K562 (cell line): ENCODE results near the gene TMEM164. TPM values are rescaled to one million over a fixed set of nuclear protein-coding genes. Genes with fewer than 3 reads are reported as not detected.

Experiments used
- ATAC-seq: fragments of 200-7000 bp; cut with Tn5 transposase; 3 replicates; pipeline ENCODE4 v1.9.1; 2020; ENCODE audit warnings: moderate library complexity
- BruUV-seq: library from RNA; stranded (reverse); fragments of 400-500 nt; replicated peaks from 2 replicates; lab custom pipeline; 2021; lab: Mats Ljungman, UMichigan
- CTCF ChIA-PET: fragments of 300-600 bp; formaldehyde crosslinking; extraction: SDS; loops from one replicate; lab custom pipeline; 2021; ENCODE audit warnings: low intra/inter-chr PET ratio; lab: Yijun Ruan, JAX
- POLR2A ChIA-PET: fragments of 300-600, 350-650 bp; sonication (Branson Sonifier 250); formaldehyde crosslinking; extraction: SDS; loops from one replicate; lab custom pipeline; 2021; ENCODE audit warnings: antibody characterized with exemption, inconsistent platforms; lab: Yijun Ruan, JAX
- DNase-seq, 4 experiments: peaks; one replicate each; pipeline versions ENCODE4 v3.0.0 to v3.0.0-alpha.2; 2011 to 2018; ENCODE audit warnings: low spot score in 3 of 4, mixed read lengths in 3 of 4; ENCODE audit errors: extremely low read depth in 1 of 4
- FAIRE-seq: peaks from 2 replicates; lab custom pipeline; 2011; peaks lifted over from hg19 to GRCh38; lab: Jason Lieb, UNC
- H2AFZ ChIP-seq: 2 replicates; pipeline ENCODE4 v1.6.0; 2011; ENCODE audit warnings: low read depth, low read length, control low read depth, inconsistent platforms
- H3K27ac ChIP-seq: fragments of 200-600 bp; 3 replicates; pipeline ENCODE4 v1.8.0; 2011; ENCODE audit warnings: low read depth, mild to moderate bottlenecking, control low read depth, inconsistent platforms, low read length, moderate library complexity, mixed read lengths; ENCODE audit errors: extremely low read depth
- H3K27me3 ChIP-seq, 2 experiments: fragments of 300-600 bp in 1 of 2; 2 replicates in 1 of 2; 3 replicates in 1 of 2; pipeline versions ENCODE4 v1.6.0 to v1.8.0; 2011; ENCODE audit warnings: inconsistent platforms in 2 of 2, low read length in 2 of 2, mild to moderate bottlenecking in 1 of 2, mixed read lengths in 1 of 2, moderate library complexity in 1 of 2; ENCODE audit not compliant: control insufficient read depth in 2 of 2, insufficient read depth in 2 of 2
- H3K36me3 ChIP-seq: fragments of 300-600 bp; 3 replicates; pipeline ENCODE4 v1.8.0; 2011; ENCODE audit warnings: mild to moderate bottlenecking, low read length, inconsistent platforms; ENCODE audit not compliant: control insufficient read depth, insufficient read depth
- H3K4me1 ChIP-seq, 2 experiments: fragments of 200-600 bp in 1 of 2; replicated peaks in 1 of 2; 2 replicates in 1 of 2; 3 replicates in 1 of 2; pipeline versions ENCODE4 v1.5.1 to v1.8.0; 2011; ENCODE audit warnings: inconsistent platforms in 2 of 2, low read length in 2 of 2, mild to moderate bottlenecking in 1 of 2, mixed read lengths in 1 of 2, moderate library complexity in 1 of 2; ENCODE audit not compliant: control insufficient read depth in 2 of 2, insufficient read depth in 2 of 2
- H3K4me2 ChIP-seq: 2 replicates; pipeline ENCODE4 v1.6.1; 2011; ENCODE audit warnings: low read length, control low read depth, inconsistent platforms, mixed read lengths; ENCODE audit not compliant: insufficient read depth
- H3K4me3 ChIP-seq: fragments of 200-600 bp; sonication (generic), shearing (Covaris generic); 2 replicates; pipeline ENCODE4 v1.5.1; 2016; ENCODE audit warnings: control low read depth, inconsistent platforms
- H3K79me2 ChIP-seq: fragments of 200-600 bp; 3 replicates; pipeline ENCODE4 v1.8.0; 2011; ENCODE audit warnings: low read length, inconsistent platforms; ENCODE audit not compliant: control insufficient read depth, insufficient read depth
- H3K9ac ChIP-seq, 2 experiments: 2 replicates each; pipeline versions ENCODE4 v1.6.0 to v1.6.1; 2011; ENCODE audit warnings: low read depth in 2 of 2, low read length in 2 of 2, control low read depth in 1 of 2, inconsistent platforms in 1 of 2, mild to moderate bottlenecking in 1 of 2, mixed read lengths in 1 of 2; ENCODE audit not compliant: insufficient read depth in 1 of 2
- H3K9me1 ChIP-seq: one replicate; pipeline ENCODE4 v1.6.0; 2011; ENCODE audit warnings: inconsistent platforms, mild to moderate bottlenecking, low read length, moderate library complexity; ENCODE audit not compliant: control insufficient read depth, insufficient read depth
- H3K9me3 ChIP-seq: replicated peaks from 2 replicates; pipeline ENCODE4 v1.5.1; 2011; ENCODE audit warnings: low read depth, low read length, inconsistent platforms; ENCODE audit not compliant: control insufficient read depth, insufficient read depth
- H4K20me1 ChIP-seq: replicated peaks from 2 replicates; pipeline ENCODE4 v1.6.1; 2011; ENCODE audit warnings: low read length, inconsistent platforms, mixed read lengths; ENCODE audit not compliant: control insufficient read depth, insufficient read depth
- BRF1 ChIP-seq: IDR thresholded peaks from 3 replicates; pipeline ENCODE4 v1.6.1; 2011; ENCODE audit warnings: borderline replicate concordance, mild to moderate bottlenecking; ENCODE audit not compliant: insufficient read length; ENCODE audit errors: extremely low read depth
- BRF2 ChIP-seq: IDR thresholded peaks from 3 replicates; pipeline ENCODE4 v1.6.1; 2011; ENCODE audit warnings: borderline replicate concordance, mild to moderate bottlenecking; ENCODE audit not compliant: insufficient read length, insufficient read depth
- EGR1 ChIP-seq: fragments of 450-650 bp; conservative IDR thresholded peaks from 2 replicates; pipeline ENCODE4 v1.6.1; 2017; ENCODE audit warnings: mild to moderate bottlenecking
- EP400 ChIP-seq: fragments of 450-650 bp; IDR thresholded peaks from 2 replicates; pipeline ENCODE4 v1.6.1; 2017; ENCODE audit warnings: antibody characterized with exemption, mild to moderate bottlenecking, moderate library complexity
- ESRRB ChIP-seq: fragments of 250-450 bp; sonication (Bioruptor Pico); IDR thresholded peaks from 2 replicates; pipeline ENCODE4 v1.5.0; 2020; ENCODE audit warnings: mild to moderate bottlenecking, moderate library complexity, borderline replicate concordance
- HEY1 ChIP-seq: fragments of 250-450 bp; sonication (Bioruptor Pico); IDR thresholded peaks from 2 replicates; pipeline ENCODE4 v1.5.0; 2020; ENCODE audit warnings: mild to moderate bottlenecking, moderate library complexity, borderline replicate concordance
- HIVEP1 ChIP-seq: fragments of 250-450 bp; sonication (Bioruptor Pico); IDR thresholded peaks from 2 replicates; pipeline ENCODE4 v1.4.0; 2020; ENCODE audit warnings: mild to moderate bottlenecking
- HMGN3 ChIP-seq: IDR thresholded peaks from 2 replicates; pipeline ENCODE4 v1.6.1; 2011; ENCODE audit warnings: borderline replicate concordance, low read depth, mild to moderate bottlenecking, mixed read lengths, low read length; ENCODE audit not compliant: insufficient read length; ENCODE audit errors: extremely low read depth
- L3MBTL2 ChIP-seq: fragments of 450-650 bp; IDR thresholded peaks from 2 replicates; pipeline ENCODE4 v1.6.1; 2016; ENCODE audit warnings: mild to moderate bottlenecking, moderate library complexity
- LCOR ChIP-seq: sonication (generic); formaldehyde crosslinking; IDR thresholded peaks from 2 replicates; pipeline ENCODE4 v1.8.0; 2022; ENCODE audit warnings: mild to moderate bottlenecking, missing genetic modification reagents
- MAX ChIP-seq: sonication (generic); formaldehyde crosslinking; IDR thresholded peaks from 2 replicates; pipeline ENCODE4 v1.9.0; 2022; ENCODE audit warnings: mild to moderate bottlenecking, missing genetic modification reagents
- MCM5 ChIP-seq: fragments of 450-650 bp; IDR thresholded peaks from 2 replicates; pipeline ENCODE4 v1.6.1; 2016; ENCODE audit warnings: low read depth
- POLR2A ChIP-seq: fragments of 450-650 bp; conservative IDR thresholded peaks from 2 replicates; pipeline ENCODE4 v1.6.1; 2016
- POLR2B ChIP-seq: fragments of 450-650 bp; IDR thresholded peaks from 2 replicates; pipeline ENCODE4 v1.6.1; 2018; ENCODE audit warnings: low read depth; ENCODE audit not compliant: partially characterized antibody
- SIN3A ChIP-seq, 2 experiments: fragments of 150-350 bp in 1 of 2; IDR thresholded peaks; 2 replicates each; pipeline ENCODE4 v1.6.1; 2011 to 2016; ENCODE audit warnings: borderline replicate concordance in 2 of 2, low read depth in 2 of 2, low read length in 2 of 2, mild to moderate bottlenecking in 2 of 2, moderate library complexity in 2 of 2; ENCODE audit not compliant: control insufficient read depth in 1 of 2
- SREBF2 ChIP-seq: sonication (generic); formaldehyde crosslinking; IDR thresholded peaks from 2 replicates; pipeline ENCODE4 v1.4.0; 2020; ENCODE audit warnings: mild to moderate bottlenecking, missing genetic modification reagents
- TCF7 ChIP-seq: sonication (generic); IDR thresholded peaks from 2 replicates; pipeline ENCODE4 v1.6.1; 2016; ENCODE audit warnings: antibody characterized with exemption, borderline replicate concordance
- ZEB2 ChIP-seq: fragments of 450-650 bp; IDR thresholded peaks from 2 replicates; pipeline ENCODE4 v1.6.1; 2016
- ZNF184 ChIP-seq: sonication (generic); formaldehyde crosslinking; IDR thresholded peaks from 2 replicates; pipeline ENCODE4 v1.5.0; 2020; ENCODE audit warnings: missing genetic modification reagents
- ZNF384 ChIP-seq: IDR thresholded peaks from 2 replicates; pipeline ENCODE4 v1.6.1; 2012; ENCODE audit warnings: low read depth, low read length, improper control_type of control experiment
- WGBS: fragments of 100-300 bp; shearing (Covaris generic); methylation state at CpG from one replicate; pipeline ENCODE4 v1.1.6; 2016; ENCODE audit warnings: low coverage, mixed read lengths; ENCODE audit not compliant: insufficient coverage; ENCODE audit errors: missing lambda C conversion rate; 5-methylcytosine and 5-hydroxymethylcytosine counted together
- in situ Hi-C: fragments of 300-500 bp; cut with MboI; formaldehyde crosslinking; loops from 4 replicates; pipeline ENCODE4 v1.15.0; 2018; ENCODE audit warnings: inconsistent platforms, mixed read lengths
- intact Hi-C: fragments of 100-400 bp; cut with micrococcal nuclease; formaldehyde crosslinking; loops from 2 replicates; pipeline ENCODE4 v1.14.2; 2022
- polyA plus RNA-seq, 8 experiments: library from polyadenylated mRNA; depleted of rRNA in 4 of 8; stranded (reverse) in 5 of 8; unstranded in 3 of 8; fragments of >200 nt; fragmentation: Nextera tagmentation in 2 of 8; fragmentation: Illumina TruSeq in 1 of 8; extraction: Ambion mirVana in 2 of 8; extraction: Trizol in 1 of 8; gene quantifications; 2 replicates each; pipeline versions ENCODE4 v1.2.1 to v1.2.3, GENCODE V29; 2011 to 2014; ENCODE audit warnings: inconsistent platforms in 1 of 8, missing spikeins in 1 of 8
- total RNA-seq, 7 experiments: library from RNA; depleted of rRNA in 6 of 7; stranded (reverse); fragments of >200 nt in 6 of 7; fragmentation: Illumina TruSeq in 2 of 7; extraction: Trizol in 2 of 7; gene quantifications; 2 replicates each; pipeline versions ENCODE4 v1.2.1 to v1.2.3, GENCODE V29; 2011 to 2021; ENCODE audit warnings: low replicate concordance in 1 of 7

TMEM164 gene
- total and polyA plus RNA-seq, 9 of the 15 experiments (the other 6 are each of a cell fraction or from before 2014, with no cell fraction given) = 2.4 to 57.3 (median 23.1) TPM

GRCh38 chrX:110003167-110004156, 548 bp downstream of the TMEM164 start:
- Histone ChIP-seq H2AFZ (peak overlapping the region; percentile 79), H3K27me3 (no peaks in the 10 kb centered on the region), H4K20me1 (no peaks in the 10 kb centered on the region; the same call in 1 of the 2 replicates), H3K36me3 (peaks cover 45% of the 10 kb centered on the region), H3K4me2 (peak overlapping the region; percentile 83), H3K27ac (peak overlapping the region; percentile 92), H3K4me3 (peak overlapping the region; percentile 68), H3K4me1 (peaks cover 23 to 61% of the 10 kb centered on the region in 2 experiments), H3K9ac (peak overlapping the region; percentile 83 to 95), H3K9me1 (no peaks in the 10 kb centered on the region), H3K9me3 (no peaks in the 10 kb centered on the region), H3K79me2 (peaks cover 56% of the 10 kb centered on the region)
- FAIRE-seq (no peak), DNase-seq (peak; percentile 13 to 32 (median 26)), ATAC-seq (peak; percentile 1; the same call in 1 of the 3 replicates)
- POLR2A ChIA-PET = interaction anchor here (0.8 to 1.5 kb wide), 4 partner anchors 10 to 42 kb away, joined by 4 to 7 read pairs (median 5); no protein-coding TSS in a partner anchor
- in situ Hi-C loops (no loop called here), intact Hi-C loops (loop anchor here (5.0 kb wide), 2 partner anchors 46 to 81 kb away; no protein-coding TSS in a partner anchor)
- no TSS peak for BruUV-seq
- 9% methylated on average over 20 of the region's 46 CpGs for whole genome bisulfite sequencing
- CTCF ChIA-PET = no interaction called here
- TF ChIP-seq BRF2 (no peak), TCF7 (no peak), HMGN3 (no peak), ZNF384 (0 out of 2 replicates have a peak, but pooled peaks have one; percentile 49), HIVEP1 (CRISPR knock-in tag) (no peak), HEY1 (CRISPR knock-in tag) (no peak), MCM5 (no peak), MAX (peak; percentile 30; the same call in 1 of the 2 replicates), ZEB2 (no peak), POLR2B (peak; percentile 26), ESRRB (CRISPR knock-in tag) (no peak), EP400 (peak; percentile 12; the same call in 1 of the 2 replicates), LCOR (no peak), BRF1 (no peak), EGR1 (no peak), SREBF2 (CRISPR knock-in tag) (no peak), SIN3A (IDR thresholded peaks at IDR 0.05; ENCODE audit: borderline replicate concordance in 2 of 2, control insufficient read depth in 1 of 2, low read depth in 2 of 2, low read length in 2 of 2) (no peak), L3MBTL2 (peak; percentile 42; the same call in 1 of the 2 replicates), POLR2A (peak; percentile 7), ZNF184 (CRISPR knock-in tag) (no peak)
